Activated T-cell treated with anti-CD3 and anti-CD28 coated beads, Interleukin-2, amount 50 U/mL, for 72 hours (primary cell): ENCODE measurements around the gene NCAN. TPM values are rescaled to one million over a fixed set of nuclear protein-coding genes. Genes with fewer than 3 reads are reported as not detected.
A peak's percentile ranks its signal among the peaks of the same experiment; 100 is the strongest.

Experiments
- ATAC-seq, 2 donors: fragments of 150-1000 bp; cut with Tn5 transposase; replicated peaks in 1 of 2; 2 replicates each; pipeline ENCODE4 v1.10.0; 2021; ENCODE audit warnings: moderate library complexity in 2 of 2, mild to moderate bottlenecking in 1 of 2
- DNase-seq, 2 donors: peaks; one replicate each; pipeline ENCODE4 v3.0.0; 2021 to 2022; ENCODE audit warnings: mixed read lengths in 1 of 2
- H3K27ac Mint-ChIP-seq: one replicate; pipeline ENCODE4 v1.8.0; 2022; ENCODE audit warnings: mild to moderate bottlenecking, moderate library complexity, mixed read lengths
- H3K27me3 Mint-ChIP-seq: one replicate; pipeline ENCODE4 v1.8.0; 2022; ENCODE audit warnings: low read depth, mixed read lengths
- H3K36me3 Mint-ChIP-seq, 2 donors: one replicate each; pipeline ENCODE4 v1.8.0; 2022; ENCODE audit warnings: mixed read lengths in 2 of 2, mild to moderate bottlenecking in 1 of 2; ENCODE audit not compliant: insufficient read depth in 2 of 2
- H3K4me1 Mint-ChIP-seq: one replicate; pipeline ENCODE4 v1.8.0; 2022; ENCODE audit warnings: low read depth, mixed read lengths
- H3K4me3 Mint-ChIP-seq, 2 donors: one replicate each; pipeline ENCODE4 v1.8.0; 2022; ENCODE audit warnings: mild to moderate bottlenecking in 2 of 2, mixed read lengths in 2 of 2, moderate library complexity in 2 of 2
- H3K9me3 Mint-ChIP-seq, 2 donors: one replicate each; pipeline ENCODE4 v1.8.0; 2022; ENCODE audit warnings: mixed read lengths in 2 of 2
- total RNA-seq, 2 donors: library from RNA; stranded (reverse); gene quantifications; one replicate each; pipeline ENCODE4 v1.2.3, GENCODE V29; 2022

Gene NCAN
- total RNA-seq, 2 donors from 2014 or later = 0.14 TPM; not detected in 1

GRCh38 chr19:19181488-19181998 lies 30.2 kb upstream of the NCAN start:
- H3K4me1 Mint-ChIP-seq = peaks cover 7% of the 10 kb centered on the region
- H3K36me3 Mint-ChIP-seq = peaks cover 6 to 25% of the 10 kb centered on the region in 2 donors
- H3K9me3 Mint-ChIP-seq = peaks cover 1 to 4% of the 10 kb centered on the region in 2 donors
- H3K27me3 Mint-ChIP-seq = no peaks in the 10 kb centered on the region
- H3K4me3 Mint-ChIP-seq = no peak overlapping the region
- no peak for ATAC-seq
- no peak for DNase-seq
- no peak overlapping the region for H3K27ac Mint-ChIP-seq

GRCh38 chr19:19185853-19186740 lies 25.7 kb upstream of the NCAN start:
- Mint-ChIP-seq H3K27ac (no peak overlapping the region), H3K36me3 (peaks cover 9 to 20% of the 10 kb centered on the region in 2 donors), H3K4me3 (no peak overlapping the region), H3K9me3 (peaks cover 4 to 8% of the 10 kb centered on the region in 2 donors), H3K27me3 (no peaks in the 10 kb centered on the region), H3K4me1 (peaks cover 34% of the 10 kb centered on the region)
- DNase-seq (peak; percentile 48 to 65), ATAC-seq (peak; percentile 64 to 78)

- peaks cover 40% of the 10 kb centered on the region for H3K4me1 Mint-ChIP-seq
- H3K27ac Mint-ChIP-seq = no peak overlapping the region
- DNase-seq = no peak
- no peaks in the 10 kb centered on the region for H3K27me3 Mint-ChIP-seq
- no peak for ATAC-seq
- peaks cover 9 to 19% of the 10 kb centered on the region in 2 donors for H3K36me3 Mint-ChIP-seq
- H3K9me3 Mint-ChIP-seq = peaks cover 4 to 8% of the 10 kb centered on the region in 2 donors
- no peak overlapping the region for H3K4me3 Mint-ChIP-seq
These were observed 25.0 kb upstream of the NCAN start for GRCh38 chr19:19186742-19187141.

GRCh38 chr19:19191768-19192077 lies 20.0 kb upstream of the NCAN start:
- H3K27ac Mint-ChIP-seq = peak overlapping the region; percentile 99
- peaks cover 1 to 11% of the 10 kb centered on the region in 2 donors for H3K36me3 Mint-ChIP-seq
- no peaks in the 10 kb centered on the region for H3K27me3 Mint-ChIP-seq
- H3K9me3 Mint-ChIP-seq = peaks cover under 1 to 2% of the 10 kb centered on the region in 2 donors
- H3K4me1 Mint-ChIP-seq = peaks cover 55% of the 10 kb centered on the region
- peak overlapping the region; percentile 93 to 96 for H3K4me3 Mint-ChIP-seq
- DNase-seq (no peak), ATAC-seq (no peak)

GRCh38 chr19:19192078-19192882 lies 19.5 kb upstream of the NCAN start, which contains the start of the genes BORCS8 and RFXANK:
Gene BORCS8, minus strand, starts transcription at chr19:19192152. Its CDS starts 35 bp downstream, at chr19:19192117.
Gene RFXANK, plus strand, starts transcription at chr19:19192258. Its CDS starts 1,689 bp downstream, at chr19:19193947.
- DNase-seq (peak; percentile 98 to 99), ATAC-seq (peak; percentile 88 to 90)
- Mint-ChIP-seq H3K4me1 (peaks cover 51% of the 10 kb centered on the region), H3K9me3 (no peaks in the 10 kb centered on the region), H3K36me3 (peaks cover 0 to 7% of the 10 kb centered on the region in 2 donors), H3K27ac (peak within 1 kb of the TSS; percentile 99), H3K4me3 (peak within 1 kb of the TSS; percentile 93 to 96), H3K27me3 (no peaks in the 10 kb centered on the region)

- Mint-ChIP-seq H3K9me3 (no peaks in the 10 kb centered on the region), H3K27ac (peak overlapping the region; percentile 99), H3K36me3 (peaks cover 0 to 7% of the 10 kb centered on the region in 2 donors), H3K27me3 (no peaks in the 10 kb centered on the region), H3K4me3 (peak overlapping the region; percentile 93 to 96), H3K4me1 (peaks cover 51% of the 10 kb centered on the region)
- DNase-seq (no peak), ATAC-seq (no peak)
These were observed 18.8 kb upstream of the NCAN start for GRCh38 chr19:19192910-19193423.

- no peaks in the 10 kb centered on the region for H3K9me3 Mint-ChIP-seq
- peak overlapping the region; percentile 93 to 96 for H3K4me3 Mint-ChIP-seq
- H3K4me1 Mint-ChIP-seq = peaks cover 51% of the 10 kb centered on the region
- ATAC-seq (no peak), DNase-seq (no peak)
- H3K36me3 Mint-ChIP-seq = peaks cover 0 to 10% of the 10 kb centered on the region in 2 donors
- H3K27ac Mint-ChIP-seq = peak overlapping the region; percentile 99
- no peaks in the 10 kb centered on the region for H3K27me3 Mint-ChIP-seq
These were observed 17.8 kb upstream of the NCAN start for GRCh38 chr19:19193926-19194325.

GRCh38 chr19:19201697-19202630 lies 9.8 kb upstream of the NCAN start:
- H3K36me3 Mint-ChIP-seq = peaks cover 2 to 5% of the 10 kb centered on the region in 2 donors
- DNase-seq = no peak
- peaks cover 32% of the 10 kb centered on the region for H3K4me1 Mint-ChIP-seq
- peak overlapping the region; percentile 86 for H3K27ac Mint-ChIP-seq
- H3K27me3 Mint-ChIP-seq = no peaks in the 10 kb centered on the region
- H3K9me3 Mint-ChIP-seq = no peaks in the 10 kb centered on the region
- ATAC-seq = no peak
- peak overlapping the region; percentile 90 to 95 for H3K4me3 Mint-ChIP-seq

GRCh38 chr19:19202707-19203011 lies 9.1 kb upstream of the NCAN start:
- H3K4me1 Mint-ChIP-seq = peaks cover 38% of the 10 kb centered on the region
- ATAC-seq = no peak
- peak overlapping the region; percentile 90 to 95 for H3K4me3 Mint-ChIP-seq
- peaks cover 2 to 5% of the 10 kb centered on the region in 2 donors for H3K36me3 Mint-ChIP-seq
- DNase-seq = no peak
- peaks cover 0 to 4% of the 10 kb centered on the region in 2 donors for H3K9me3 Mint-ChIP-seq
- H3K27ac Mint-ChIP-seq = peak overlapping the region; percentile 86
- no peaks in the 10 kb centered on the region for H3K27me3 Mint-ChIP-seq

GRCh38 chr19:19203012-19203856 lies 8.5 kb upstream of the NCAN start, which contains the start of gene NR2C2AP:
Gene NR2C2AP, minus strand, starts transcription at chr19:19203414. Its CDS starts 354 bp downstream, at chr19:19203060.
- Mint-ChIP-seq H3K36me3 (peaks cover 2 to 5% of the 10 kb centered on the region in 2 donors), H3K27me3 (no peaks in the 10 kb centered on the region), H3K4me1 (peaks cover 41% of the 10 kb centered on the region), H3K9me3 (peaks cover 0 to 6% of the 10 kb centered on the region in 2 donors), H3K27ac (peak within 1 kb of the TSS; percentile 86), H3K4me3 (peak within 1 kb of the TSS; percentile 90 to 95)
- ATAC-seq = peak; percentile 91 to 92
- peak; percentile 93 for DNase-seq

GRCh38 chr19:19204181-19204580 lies 7.6 kb upstream of the NCAN start:
- Mint-ChIP-seq H3K36me3 (peaks cover 0 to 2% of the 10 kb centered on the region in 2 donors), H3K27ac (no peak overlapping the region), H3K27me3 (no peaks in the 10 kb centered on the region)

More at GRCh38 chr19:19204181-19204580, 7.6 kb upstream of the NCAN start:
- DNase-seq (no peak), ATAC-seq (no peak)
- peaks cover 0 to 6% of the 10 kb centered on the region in 2 donors for H3K9me3 Mint-ChIP-seq
- H3K4me1 Mint-ChIP-seq = peaks cover 41% of the 10 kb centered on the region
- H3K4me3 Mint-ChIP-seq = peak overlapping the region; percentile 90 to 95
